ENCODE results near the gene MGP. TPM values are rescaled to one million over a fixed set of nuclear protein-coding genes. Genes with fewer than 3 reads are reported as not detected.

MGP gene
- total and polyA plus RNA-seq, 2 of the 13 experiments (the other 11 are each of a cell fraction or from before 2014, with no cell fraction given), result not detected

- no peak overlapping the region for H3K27ac ChIP-seq (ENCODE audit: extremely low read length, insufficient read depth, low read length)
- no peak overlapping the region for H2AFZ ChIP-seq (ENCODE audit: low read length)
- DNase-seq (ENCODE audit: low spot score), result no peak
- no TSS peak for BruUV-seq (replicated peaks)
- 85% methylated on average over 2 of the region's 2 CpGs for WGBS (ENCODE audit: low lambda C conversion rate)
- no peak overlapping the region for H3K4me2 ChIP-seq (ENCODE audit: low read depth, low read length)
- H3K4me3 ChIP-seq (replicated peaks in 1 of 3; ENCODE audit: insufficient read depth in 1 of 3, low read depth in 2 of 3, low read length in 3 of 3), result no peak overlapping the region
- H3K9me3 ChIP-seq (ENCODE audit: low read length), result no peaks in the 10 kb centered on the region
- intact Hi-C loops (cut with micrococcal nuclease; ENCODE audit: unreplicated experiment) (no loop called here), in situ Hi-C loops (cut with HindIII; ENCODE audit: extremely low pct_ligation_motif_present, low pct_unique_long_range_greater_than_20kb) (no loop called here)
- no peaks in the 10 kb centered on the region for H3K79me2 ChIP-seq (ENCODE audit: insufficient read depth, low read length)
- no peak overlapping the region for H3K9ac ChIP-seq (ENCODE audit: insufficient read depth, low read depth, low read length)
- H3K27me3 ChIP-seq (ENCODE audit: control insufficient read depth in 1 of 2, insufficient read depth in 2 of 2, low read length in 2 of 2), result no peaks in the 10 kb centered on the region
- no peaks in the 10 kb centered on the region for H3K4me1 ChIP-seq (ENCODE audit: insufficient read depth, low read length)
- no peaks in the 10 kb centered on the region for H4K20me1 ChIP-seq (ENCODE audit: insufficient read depth, low read length)
- ChIA-PET CTCF (ENCODE audit: low intra/inter-chr PET ratio, low total read pairs) (no interaction called here), POLR2A (no interaction called here)
- FAIRE-seq, result no peak
- no peak for ATAC-seq
- H3K36me3 ChIP-seq (replicated peaks in 1 of 2; ENCODE audit: control insufficient read depth in 1 of 2, insufficient read depth in 2 of 2, low read length in 2 of 2), result no peaks in the 10 kb centered on the region
- TF ChIP-seq ZNF318 (CRISPR knock-in tag; IDR thresholded peaks at IDR 0.05), result no peak
- no peak for TF ChIP-seq ZNF253 (CRISPR knock-in tag; IDR thresholded peaks at IDR 0.05; ENCODE audit: borderline replicate concordance)
- no peak for TF ChIP-seq AKAP8 (CRISPR knock-in tag; IDR thresholded peaks at IDR 0.05)
- no peak for TF ChIP-seq HMG20B (CRISPR knock-in tag; conservative IDR thresholded peaks at IDR 0.05)
- TF ChIP-seq GZF1 (CRISPR knock-in tag; IDR thresholded peaks at IDR 0.05), result no peak
- no peak for TF ChIP-seq HOXA9 (CRISPR knock-in tag; IDR thresholded peaks at IDR 0.05; ENCODE audit: borderline replicate concordance)
- TF ChIP-seq ZBTB4 (CRISPR knock-in tag; IDR thresholded peaks at IDR 0.05; ENCODE audit: borderline replicate concordance), result no peak
- TF ChIP-seq PRDM15 (CRISPR knock-in tag; IDR thresholded peaks at IDR 0.05), result no peak
Observed at GRCh38 chr12:14921218-14921617, 35.6 kb upstream of the MGP start.
